Fibroblast of skin of right quadriceps (primary cell): Measurements from ENCODE around the gene NPAS3.

Experiments
- DNase-seq: peaks from one replicate; pipeline ENCODE4 v3.0.0-alpha.2; 2013

NPAS3 gene

GRCh38 chr14:32938719-32939253 is at the start of gene NPAS3:
Gene NPAS3, plus strand, starts transcription at chr14:32938879.
- no peak for DNase-seq

GRCh38 chr14:32896979-32897697 is 41.5 kb upstream of the NPAS3 start:
- DNase-seq, result no peak

DNA sequence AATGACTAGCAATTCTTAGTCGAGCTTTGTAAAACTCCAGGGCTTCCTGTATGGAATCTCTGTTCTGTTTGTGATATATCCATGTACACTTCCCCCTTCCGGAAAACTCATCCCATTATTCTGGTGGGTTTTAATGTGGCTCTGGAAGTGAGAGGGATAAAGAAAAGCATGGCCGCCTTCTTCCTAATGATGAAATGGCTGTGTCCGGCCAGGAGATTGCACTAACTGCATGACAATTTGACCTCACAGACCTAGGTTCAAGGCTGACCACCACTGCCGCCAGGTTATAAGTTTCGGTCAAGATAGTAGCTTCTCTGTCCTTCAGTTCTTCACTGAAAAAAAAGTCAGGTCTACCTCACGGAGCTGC is 41.0 kb upstream of the NPAS3 start:
- no peak for DNase-seq

- no peak for DNase-seq
Measured at GRCh38 chr14:32898876-32899275, 39.8 kb upstream of the NPAS3 start.

DNA sequence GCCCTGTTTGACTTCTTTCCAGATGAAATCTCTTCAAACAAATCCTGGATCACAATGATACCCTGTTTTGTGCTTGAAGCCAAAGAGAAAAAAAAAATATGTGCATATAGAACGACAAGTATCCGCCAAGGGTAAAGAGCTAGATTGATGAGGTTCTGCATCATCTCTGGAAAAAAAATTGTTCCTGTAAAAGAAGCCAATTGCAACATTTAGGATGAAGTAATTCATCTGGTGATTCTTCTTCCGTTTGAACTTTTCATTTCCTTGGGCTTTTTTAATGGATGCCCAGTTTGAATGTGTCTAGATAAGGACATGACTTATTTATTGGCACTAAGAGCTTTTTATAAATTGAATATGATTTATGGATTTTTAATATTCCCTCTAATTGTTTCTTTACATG is 38.1 kb upstream of the NPAS3 start:
- no peak for DNase-seq

- DNase-seq, result no peak
Measured at GRCh38 chr14:32905013-32905412, 33.7 kb upstream of the NPAS3 start.

DNA sequence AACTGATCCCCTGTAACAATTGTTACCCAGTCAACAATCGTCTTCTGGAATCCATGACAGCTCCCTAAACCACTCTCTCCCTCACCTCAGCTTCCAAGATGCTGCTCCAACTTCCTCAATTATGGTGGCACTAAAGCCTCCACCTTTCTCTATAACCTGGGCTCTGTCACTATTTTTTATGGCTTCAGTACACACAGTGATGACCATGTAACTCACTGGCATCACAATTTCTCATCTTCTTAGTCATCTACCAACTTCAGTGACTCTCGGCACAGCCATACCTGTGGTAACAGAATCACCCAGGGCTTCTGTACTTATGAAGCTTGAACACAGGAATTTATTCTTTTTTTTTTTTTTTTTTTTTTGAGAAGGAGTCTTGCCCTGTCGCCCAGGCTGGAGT is 32.0 kb upstream of the NPAS3 start:
- DNase-seq, result no peak

- DNase-seq, result peak; percentile 86
Measured at GRCh38 chr14:32908196-32909084, 30.2 kb upstream of the NPAS3 start.

- DNase-seq, result no peak
Measured at GRCh38 chr14:32913725-32914124, 25.0 kb upstream of the NPAS3 start.

GRCh38 chr14:32914391-32914790 is 24.3 kb upstream of the NPAS3 start:
- DNase-seq, result peak; percentile 39

GRCh38 chr14:32920696-32921276 is 17.9 kb upstream of the NPAS3 start:
- no peak for DNase-seq

GRCh38 chr14:32925439-32925838 is 13.2 kb upstream of the NPAS3 start:
- DNase-seq, result no peak

DNA sequence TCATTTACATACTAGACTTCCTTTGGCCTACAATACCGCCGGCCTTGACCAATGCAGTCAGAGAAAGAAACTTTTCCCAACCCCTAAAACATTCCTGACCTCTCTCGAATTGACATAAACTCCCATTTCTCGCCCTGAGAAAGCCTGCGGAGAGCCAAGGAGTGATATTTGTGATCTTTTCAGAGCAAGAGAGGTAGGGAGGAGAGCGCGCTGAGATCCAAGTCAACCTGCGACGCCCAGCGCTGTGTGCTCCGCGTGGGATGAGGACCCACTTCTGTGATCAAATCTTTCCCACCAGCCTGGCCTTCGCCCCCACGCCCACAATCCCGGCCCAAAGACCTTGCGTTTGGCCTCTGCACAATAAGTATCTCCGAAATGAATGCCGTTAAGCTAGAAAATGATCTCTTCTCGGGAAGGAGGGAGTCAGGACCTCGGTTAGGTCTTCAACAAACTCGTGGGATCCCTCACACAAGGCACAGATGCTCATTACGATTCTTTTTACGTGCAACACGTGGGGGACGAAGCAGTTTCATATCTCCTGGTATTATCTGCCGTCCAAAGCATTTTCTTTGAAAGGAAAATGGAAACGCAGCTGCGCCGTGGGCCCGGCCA is 6.3 kb upstream of the NPAS3 start:
- DNase-seq, result no peak

- DNase-seq, result no peak
Measured at GRCh38 chr14:32932914-32933628, 5.6 kb upstream of the NPAS3 start.

GRCh38 chr14:32933629-32934072 is 5.0 kb upstream of the NPAS3 start:
- peak; percentile 44 for DNase-seq

- no peak for DNase-seq
Measured at GRCh38 chr14:32934073-32934880, 4.4 kb upstream of the NPAS3 start.

GRCh38 chr14:32934881-32935633 is 3.6 kb upstream of the NPAS3 start:
- DNase-seq, result no peak

GRCh38 chr14:32939254-32940065 is 781 bp downstream of the NPAS3 start:
- DNase-seq, result peak; percentile 74

GRCh38 chr14:32940066-32940651 is 1.5 kb downstream of the NPAS3 start:
- DNase-seq, result no peak
